NB4 (cell line): ENCODE results near the gene RFX2.

Experiments
- DNase-seq: peaks from one replicate; pipeline ENCODE4 v3.0.0; 2010; ENCODE audit warnings: low read depth
- H3K4me3 ChIP-seq: one replicate; pipeline ENCODE4 v1.5.1; 2011; ENCODE audit warnings: mild to moderate bottlenecking, low read depth, low read length, moderate library complexity
- CTCF ChIP-seq: IDR thresholded peaks from one replicate; pipeline ENCODE4 v1.5.1; 2012; ENCODE audit warnings: low read depth, low read length
- MAX ChIP-seq: IDR thresholded peaks from 2 replicates; pipeline ENCODE4 v1.6.1; 2011; ENCODE audit warnings: low read depth, low read length
- MYC ChIP-seq: IDR thresholded peaks from 2 replicates; pipeline ENCODE4 v1.6.1; 2011; ENCODE audit warnings: low read depth, low read length
- POLR2A ChIP-seq: IDR thresholded peaks from 2 replicates; pipeline ENCODE4 v1.6.1; 2011; ENCODE audit warnings: mild to moderate bottlenecking; ENCODE audit not compliant: insufficient read length; ENCODE audit errors: extremely low read depth

Gene RFX2

DNA sequence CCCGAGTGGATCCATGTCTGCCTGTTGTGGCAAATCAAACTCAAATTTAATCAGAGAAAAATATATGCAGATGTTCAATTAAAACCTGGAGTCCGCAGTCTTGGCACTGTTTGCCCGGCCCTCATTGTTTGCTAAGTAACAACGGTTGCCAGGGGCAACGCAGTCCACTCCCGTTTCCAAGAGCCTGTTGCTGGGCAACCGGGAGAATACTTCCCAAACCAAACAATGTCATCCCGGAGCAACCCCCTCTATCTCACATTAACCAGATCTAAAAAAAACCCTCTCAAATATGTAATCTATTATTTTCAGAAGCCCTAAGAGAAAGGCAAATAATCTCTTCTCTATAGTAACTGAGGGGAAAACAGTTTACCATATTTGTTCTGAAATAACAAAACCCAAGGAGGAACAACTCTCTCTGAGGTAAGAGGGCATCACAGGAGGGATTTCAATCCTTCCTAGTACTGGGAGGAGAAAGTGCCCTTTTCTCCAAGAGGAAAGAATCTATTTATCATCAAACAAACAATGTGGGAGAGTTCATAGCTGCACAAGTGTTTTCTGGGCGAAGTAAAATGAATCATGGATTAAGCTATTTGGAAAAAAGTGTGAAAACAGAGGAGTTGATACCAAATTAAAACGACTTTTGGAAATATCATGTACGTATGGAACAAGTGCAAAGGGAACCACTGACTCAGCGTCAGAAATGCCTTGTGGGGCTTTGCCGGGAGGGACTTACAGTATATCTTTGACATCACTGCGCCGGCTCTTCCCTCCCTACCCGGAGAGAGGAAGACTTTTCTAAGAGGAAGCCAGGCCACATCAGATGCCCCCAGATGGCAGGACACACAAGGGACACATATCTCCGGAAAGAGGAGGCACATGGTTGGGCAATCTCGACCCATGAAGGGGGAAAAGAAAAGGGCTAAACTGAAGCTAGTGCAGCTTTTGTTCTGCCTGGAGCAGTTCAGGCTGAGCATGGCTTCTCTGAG lies 43.3 kb downstream of the RFX2 start:
- peak; percentile 91 for DNase-seq

GRCh38 chr19:6065685-6066374 lies 44.5 kb downstream of the RFX2 start:
- DNase-seq: peak; percentile 88
- H3K4me3 ChIP-seq: peak overlapping the region; percentile 36
- TF ChIP-seq CTCF (no peak), MAX (no peak), POLR2A (no peak), MYC (no peak)

More for the DNA sequence above, 43.3 kb downstream of the RFX2 start:
- H3K4me3 ChIP-seq: no peak overlapping the region
- TF ChIP-seq MYC: peak; percentile 86
- no peak for TF ChIP-seq CTCF
- TF ChIP-seq MAX: peak; percentile 86

GRCh38 chr19:6064336-6065073 lies 45.8 kb downstream of the RFX2 start:
- TF ChIP-seq MAX: no peak
- no peak for TF ChIP-seq MYC
- no peak for TF ChIP-seq CTCF
- TF ChIP-seq POLR2A: no peak
- no peak overlapping the region for H3K4me3 ChIP-seq
- DNase-seq: no peak

GRCh38 chr19:6063576-6064335 lies 46.5 kb downstream of the RFX2 start:
- no peak overlapping the region for H3K4me3 ChIP-seq
- no peak for DNase-seq
- no peak for TF ChIP-seq CTCF
- no peak for TF ChIP-seq MAX
- TF ChIP-seq MYC: no peak
- TF ChIP-seq POLR2A: no peak
